Right forelimb (tissue), 1 donor: ENCODE results near the gene QDPR.
A peak's percentile ranks its signal among the peaks of the same experiment; 100 is the strongest.
"Not testable (repeated sequence)": the region's sequence is repeated elsewhere in the genome, so short reads cannot be mapped to it uniquely, and the experiment has no call there.

ENCODE experiments used
- DNase-seq: peaks from one replicate; pipeline ENCODE4 v3.0.0-alpha.2; 2018

Gene QDPR

DNA sequence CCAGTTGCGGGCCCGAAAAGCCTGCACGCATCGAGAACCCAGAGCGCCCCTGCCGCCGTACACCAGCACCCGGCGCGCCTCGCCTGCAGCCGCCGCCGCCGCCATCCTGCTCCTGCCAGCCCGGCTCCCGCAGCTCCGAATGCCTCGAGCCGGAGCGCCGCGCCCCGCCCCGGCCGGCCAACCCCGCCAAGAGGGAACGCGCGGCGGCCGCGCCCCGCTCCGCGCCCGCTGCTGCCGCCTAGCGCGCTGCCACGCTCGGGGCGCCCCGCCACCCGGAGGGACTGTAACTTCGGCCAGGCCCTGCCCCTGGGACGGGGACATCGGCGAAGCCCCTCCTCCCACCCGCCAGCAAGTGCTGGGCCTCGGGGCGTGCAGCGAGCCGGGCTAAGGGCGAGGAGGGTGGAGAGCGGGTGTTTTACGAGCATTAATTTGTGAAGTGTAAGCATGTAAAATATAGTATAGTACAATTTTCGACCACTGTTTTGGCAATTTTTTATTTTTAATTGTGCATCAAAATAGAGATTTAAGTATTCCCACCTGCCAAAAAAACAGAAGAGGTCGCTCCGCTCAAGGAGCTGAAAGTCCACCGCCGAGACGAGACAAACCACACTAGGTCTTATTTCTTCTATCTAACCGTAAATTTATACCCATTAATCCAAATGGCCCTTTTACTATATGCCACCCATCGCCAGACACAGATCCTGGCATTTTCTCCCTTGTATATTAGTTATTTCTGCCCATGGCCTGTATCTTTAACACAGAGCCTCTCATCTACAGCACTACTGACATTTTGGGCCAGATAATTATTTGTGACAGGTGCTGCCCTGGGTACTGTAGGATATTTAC, at the start of gene QDPR:
Gene QDPR (minus strand): TSS at position 141 of the 846 bp plus-strand sequence. CDS start 36 bp downstream, at position 105.
- DNase-seq: peak; percentile 81

DNA sequence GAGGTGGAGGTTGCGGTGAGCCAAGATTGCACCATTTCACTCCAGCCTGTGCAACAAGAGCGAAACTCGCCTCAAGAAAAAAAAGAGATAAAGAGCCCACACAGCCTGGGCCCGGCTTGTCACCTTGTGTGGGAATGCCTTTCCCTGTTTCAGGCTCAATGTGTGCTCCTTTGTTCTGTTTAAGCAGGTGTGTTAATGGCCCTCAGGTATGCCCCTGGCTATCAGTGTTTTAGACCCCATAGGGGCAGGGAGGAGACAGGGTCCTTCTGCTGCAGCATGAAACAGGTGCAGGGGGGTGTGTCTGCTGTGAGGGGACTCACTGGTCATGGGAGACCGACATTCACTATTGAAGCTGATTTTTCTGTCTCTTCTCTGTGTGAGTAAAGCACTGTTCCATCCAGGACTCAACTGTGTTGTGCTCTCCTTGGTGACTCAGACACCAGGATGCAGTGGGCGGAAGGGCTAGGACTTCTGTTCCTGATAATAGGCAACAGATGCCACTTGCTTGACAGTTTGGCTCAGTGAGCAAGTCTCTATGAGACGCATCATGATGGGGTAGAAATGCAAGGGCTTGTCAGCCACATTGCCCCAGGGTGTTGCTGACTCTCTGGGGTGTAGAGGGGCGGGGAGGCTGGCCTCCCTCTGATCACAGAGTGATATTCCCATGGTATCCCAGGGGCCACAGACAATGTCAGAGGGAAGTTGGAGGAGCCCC, 49.5 kb upstream of the QDPR start:
- no peak for DNase-seq

DNA sequence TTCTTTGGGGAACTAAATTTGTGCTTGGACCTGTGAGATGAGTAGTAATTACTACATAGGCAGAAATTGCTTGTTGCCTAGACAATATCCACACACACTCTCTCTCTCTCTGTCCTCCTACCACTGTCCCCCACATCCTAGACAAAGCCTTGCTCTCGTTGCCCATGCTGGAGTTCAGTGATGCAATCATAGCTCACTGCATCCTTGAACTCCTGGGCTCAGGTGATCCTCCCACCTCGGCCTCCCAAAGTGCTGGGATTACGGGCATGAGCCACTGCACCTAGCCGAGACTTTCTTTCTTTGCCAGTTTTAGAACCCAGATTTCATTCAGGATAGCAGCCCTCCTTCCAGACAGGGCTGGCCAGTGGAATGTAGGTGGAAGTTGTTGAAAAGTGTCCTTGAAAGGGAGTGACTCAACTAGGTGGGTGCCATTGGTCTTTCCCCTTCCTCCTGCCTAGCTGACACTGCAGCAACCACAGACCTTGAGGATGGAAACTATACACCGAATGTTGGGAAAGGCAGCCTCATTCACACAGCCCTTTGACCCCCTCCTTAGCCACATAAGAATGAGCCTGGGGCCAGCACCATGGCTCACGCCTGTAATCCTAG, 48.3 kb upstream of the QDPR start:
- DNase-seq: no peak

- no peak for DNase-seq
Observed at GRCh38 chr4:17559709-17560048, 47.8 kb upstream of the QDPR start.

DNA sequence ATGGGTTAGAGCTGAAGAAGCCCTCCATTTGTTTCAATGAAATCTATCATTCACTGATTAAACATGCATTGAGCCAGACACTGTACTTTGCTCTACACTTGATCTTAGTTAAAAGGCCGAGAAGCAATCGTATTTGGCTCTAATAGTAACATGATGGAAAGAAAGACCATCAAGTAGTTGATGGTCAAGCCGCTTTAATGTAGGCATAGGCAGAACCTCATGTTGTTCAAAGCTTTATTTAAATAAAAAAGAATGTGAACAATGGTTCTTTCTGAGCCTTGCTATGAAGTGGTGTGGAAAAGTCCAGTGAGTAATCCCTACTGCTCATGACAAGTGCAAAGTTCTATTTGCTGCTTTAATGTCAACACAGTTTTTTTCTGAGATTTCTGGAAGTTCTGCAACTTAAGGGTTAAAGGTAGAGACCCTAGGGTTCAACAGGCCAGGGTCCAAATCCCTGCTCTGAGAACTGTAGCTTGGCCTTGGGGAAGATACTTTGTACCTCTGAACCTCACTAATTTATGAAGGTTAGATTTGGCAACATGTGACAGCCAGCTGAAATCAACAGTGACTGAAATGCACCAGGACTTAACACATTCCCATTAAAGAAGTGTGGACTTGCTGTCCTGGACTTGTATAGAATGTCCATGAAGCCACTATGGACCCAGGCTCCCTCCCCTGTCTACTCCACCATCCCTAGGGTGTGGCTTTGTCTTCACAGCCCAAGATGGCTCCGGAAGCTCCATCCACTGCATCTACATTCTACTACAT, 47.2 kb upstream of the QDPR start:
- DNase-seq: no peak

- no peak for DNase-seq
Observed at GRCh38 chr4:17557880-17558279, 46.0 kb upstream of the QDPR start.

DNA sequence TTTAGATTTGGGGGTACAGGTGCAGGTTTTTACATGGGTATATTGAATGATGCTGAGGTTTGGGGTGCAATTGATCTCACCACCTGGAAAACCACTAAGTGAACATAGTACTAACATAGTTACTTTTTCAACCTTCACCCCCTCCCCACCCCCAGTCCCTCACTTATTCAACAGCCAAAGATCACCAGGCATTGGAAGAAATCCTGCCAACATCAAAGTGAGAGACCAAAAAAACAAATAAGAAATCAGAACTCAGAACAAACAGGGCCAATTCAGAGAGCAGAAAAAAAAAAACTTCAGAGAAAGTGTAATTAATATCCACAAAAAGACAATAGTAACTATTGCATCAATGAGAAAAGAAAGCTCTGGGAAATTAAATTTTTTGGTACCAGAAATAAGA, 44.6 kb upstream of the QDPR start:
- no peak for DNase-seq

DNA sequence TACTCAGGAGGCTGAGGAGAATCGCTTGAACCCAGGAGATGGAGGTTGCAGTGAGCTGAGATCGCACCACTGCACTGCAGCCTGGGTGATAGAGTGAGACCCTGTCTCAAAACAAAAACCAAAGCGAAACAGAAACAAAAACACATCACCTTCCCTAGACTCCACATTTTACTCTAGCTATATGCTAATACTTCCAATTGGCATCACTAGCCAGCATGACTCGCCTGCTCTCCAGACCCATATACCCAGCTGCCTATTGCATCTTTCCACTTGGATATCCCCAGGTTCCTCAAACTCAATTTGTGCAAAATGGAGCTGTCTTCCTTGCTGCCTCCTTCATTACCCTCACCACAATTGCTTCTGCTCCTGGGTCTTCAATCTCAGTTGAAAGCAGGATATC, 42.7 kb upstream of the QDPR start:
- no peak for DNase-seq

- DNase-seq: no peak
Observed at GRCh38 chr4:17552427-17552826, 40.5 kb upstream of the QDPR start.

DNA sequence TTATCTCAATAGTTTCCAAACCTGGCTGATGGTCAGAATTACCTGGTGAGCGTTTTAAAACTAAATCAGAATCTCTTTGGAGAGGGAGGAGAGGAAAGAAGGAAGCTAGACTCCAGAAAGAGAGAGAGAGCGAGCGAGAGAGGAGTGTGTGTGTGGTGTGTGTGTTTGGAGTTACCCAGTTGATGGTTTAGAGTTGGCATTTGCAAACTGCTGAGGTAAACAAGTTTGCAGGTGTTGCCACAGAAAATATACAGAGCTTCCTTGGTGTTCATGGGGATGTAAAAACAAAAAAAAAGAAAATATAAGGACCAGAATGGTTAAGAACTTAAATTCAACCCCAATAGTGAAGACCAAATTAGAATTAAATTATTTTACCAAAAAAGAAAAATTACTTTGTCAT, 38.7 kb upstream of the QDPR start:
- no peak for DNase-seq

DNA sequence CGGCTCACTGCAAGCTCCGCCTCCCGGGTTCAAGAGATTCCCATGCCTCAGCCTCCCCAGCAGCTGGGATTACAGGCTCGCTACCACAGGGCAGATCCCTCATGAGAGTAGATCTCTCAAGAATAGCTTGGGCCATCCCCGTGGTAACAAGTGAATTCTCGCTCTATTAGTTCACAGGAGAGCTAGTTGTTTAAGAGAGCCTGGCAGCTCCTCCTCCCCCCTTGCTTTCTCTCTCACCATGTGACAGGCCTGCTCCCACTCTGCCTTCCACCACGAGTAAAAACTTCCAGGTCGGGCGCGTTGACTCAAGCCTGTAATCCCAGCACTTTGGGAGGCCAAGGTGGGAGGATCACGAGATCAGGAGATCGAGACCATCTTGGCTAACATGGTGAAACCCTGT, 34.8 kb upstream of the QDPR start:
- DNase-seq: no peak

GRCh38 chr4:17546222-17546621, 34.3 kb upstream of the QDPR start:
- DNase-seq: no peak

GRCh38 chr4:17545374-17546140, 33.7 kb upstream of the QDPR start:
- DNase-seq: no peak

- DNase-seq: no peak
Observed at GRCh38 chr4:17544831-17545234, 32.9 kb upstream of the QDPR start.

DNA sequence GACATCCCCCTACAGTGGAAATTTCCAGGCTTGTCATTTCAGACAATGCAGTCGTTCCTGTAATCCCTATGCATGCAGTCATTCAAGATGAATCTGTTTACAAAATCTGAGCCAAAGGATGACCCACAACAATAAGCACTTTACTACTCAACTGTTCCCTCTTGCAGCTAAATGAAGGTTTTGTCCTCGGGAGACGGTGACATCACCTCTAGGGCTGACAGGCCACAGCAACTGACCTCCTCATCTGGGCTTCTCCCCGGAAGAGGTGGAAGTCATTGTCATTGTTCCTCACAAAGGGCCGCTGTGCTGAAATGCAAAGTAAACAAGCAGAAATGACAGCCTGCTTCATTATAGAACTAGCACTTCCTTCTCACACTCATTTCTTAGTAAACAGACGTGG, 32.3 kb upstream of the QDPR start:
- no peak for DNase-seq

- DNase-seq: not testable (repeated sequence)
Observed at GRCh38 chr4:17537060-17537459, 25.2 kb upstream of the QDPR start.

GRCh38 chr4:17535906-17536305, 24.0 kb upstream of the QDPR start:
- DNase-seq: no peak

GRCh38 chr4:17535242-17535641, 23.4 kb upstream of the QDPR start:
- DNase-seq: no peak

- DNase-seq: no peak
Observed at GRCh38 chr4:17534705-17535104, 22.8 kb upstream of the QDPR start.

GRCh38 chr4:17531538-17532285, 19.8 kb upstream of the QDPR start:
- DNase-seq: no peak

DNA sequence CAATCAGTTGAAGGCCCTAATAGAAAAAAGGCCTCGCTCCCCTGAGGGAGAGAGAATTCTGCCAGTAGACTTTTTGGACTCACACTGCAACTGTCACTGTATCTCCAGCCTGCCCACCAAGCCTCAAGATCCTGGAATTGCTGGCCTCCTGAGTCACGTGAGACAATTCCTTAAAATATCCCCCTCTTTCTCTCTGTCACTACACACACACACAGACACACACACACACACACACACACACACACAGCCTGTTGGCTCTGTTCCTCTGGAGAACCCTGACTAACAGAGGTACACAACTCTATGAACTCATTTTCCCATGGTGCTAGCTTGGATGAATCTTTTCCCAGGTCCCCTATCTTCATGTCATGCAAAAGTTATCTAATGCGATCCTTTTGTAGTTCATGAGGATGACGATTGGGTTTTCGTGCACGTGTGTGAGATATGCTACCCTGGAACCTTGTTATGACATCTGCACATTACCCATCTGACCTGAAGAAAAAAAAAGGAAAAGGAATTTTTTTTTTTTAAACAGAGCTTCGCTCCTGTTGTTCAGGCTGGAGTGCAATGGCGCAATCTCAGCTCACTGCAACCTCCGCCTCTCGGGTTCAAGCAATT, 16.8 kb upstream of the QDPR start:
- DNase-seq: no peak
